GM13977 (cell line): ENCODE data around the gene TMEM60.

Experiments
- DNase-seq: peaks from one replicate; pipeline ENCODE4 v3.0.0; 2012; ENCODE audit warnings: low spot score
- CTCF ChIP-seq: IDR thresholded peaks from 2 replicates; pipeline ENCODE4 v1.5.1; 2012; ENCODE audit warnings: mild to moderate bottlenecking, control low read depth; ENCODE audit not compliant: insufficient read depth; ENCODE audit errors: extremely low read depth, missing control alignments
- in situ Hi-C: fragments of 300-500 bp; cut with MboI; formaldehyde crosslinking; loops from one replicate; pipeline ENCODE4 v1.12.0; 2022; ENCODE audit warnings: low sequenced_read_pairs, low pct_unique_long_range_greater_than_20kb, mixed read lengths, inconsistent platforms; ENCODE audit not compliant: unreplicated experiment

Gene TMEM60

DNA sequence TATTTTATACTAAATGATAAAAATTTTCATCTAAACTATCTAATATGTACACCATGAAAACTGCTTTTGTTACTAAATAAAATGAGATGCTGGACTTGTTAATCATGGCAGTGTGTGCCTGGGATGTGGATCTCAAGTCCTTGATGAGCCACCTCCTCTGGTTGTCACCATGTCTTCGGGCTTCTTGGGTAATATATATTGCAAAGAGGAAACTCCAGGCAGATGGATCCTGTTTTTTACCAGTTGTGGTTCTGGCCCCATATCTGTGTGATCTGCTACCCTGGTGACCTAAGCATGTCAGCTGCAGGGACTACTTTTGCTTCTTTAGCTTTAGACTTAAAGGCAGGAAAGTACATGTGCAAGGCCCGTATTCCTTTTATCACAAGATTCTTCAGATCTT, 46.2 kb downstream of the TMEM60 start:
- DNase-seq, result no peak
- in situ Hi-C loops, result loop anchor here (10.0 kb wide), 1 partner anchor 77 kb away; no protein-coding TSS in a partner anchor
- TF ChIP-seq CTCF, result no peak

DNA sequence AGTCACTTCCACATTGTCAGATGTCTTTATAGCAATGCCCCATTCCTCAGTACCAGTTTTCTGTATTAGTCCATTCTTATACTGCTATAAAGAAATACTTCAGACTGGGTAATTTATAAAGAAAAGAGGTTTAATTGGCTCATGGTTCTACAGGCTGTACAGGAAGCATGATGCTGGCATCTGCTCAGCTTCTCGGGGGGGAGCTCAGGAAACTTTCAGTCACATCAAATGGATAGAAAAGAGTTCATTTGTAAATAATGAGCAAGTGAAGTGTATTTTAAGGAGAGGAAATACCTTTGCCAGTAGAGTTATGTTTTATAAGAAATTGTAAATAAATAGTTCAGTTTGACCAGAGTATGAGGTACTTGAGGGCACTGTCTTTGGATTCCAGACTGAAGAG, 50.5 kb downstream of the TMEM60 start:
- no peak for DNase-seq
- no peak for TF ChIP-seq CTCF
- in situ Hi-C loops, result no loop called here

- TF ChIP-seq CTCF, result no peak
- in situ Hi-C loops, result no loop called here
- DNase-seq, result no peak
Observed at GRCh38 chr7:77747178-77747577, 51.1 kb downstream of the TMEM60 start.

DNA sequence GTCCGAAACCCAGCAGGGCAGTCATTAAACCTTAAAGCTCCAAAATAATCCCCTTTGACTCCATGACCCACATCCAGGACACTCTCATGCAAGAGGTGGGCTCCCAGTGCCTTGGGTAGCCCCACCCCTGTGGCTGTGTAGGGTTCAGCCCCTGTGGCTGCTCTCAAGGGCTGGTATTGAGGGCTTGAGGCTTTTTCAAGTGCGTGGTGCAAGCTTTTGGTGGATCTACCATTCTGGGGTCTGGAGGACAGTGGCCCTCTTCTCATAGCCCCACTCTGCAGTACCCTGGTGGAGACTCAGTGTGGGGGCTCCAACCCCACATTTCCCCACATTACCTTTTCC, 51.4 kb downstream of the TMEM60 start:
- in situ Hi-C loops, result no loop called here
- no peak for TF ChIP-seq CTCF
- DNase-seq, result no peak

DNA sequence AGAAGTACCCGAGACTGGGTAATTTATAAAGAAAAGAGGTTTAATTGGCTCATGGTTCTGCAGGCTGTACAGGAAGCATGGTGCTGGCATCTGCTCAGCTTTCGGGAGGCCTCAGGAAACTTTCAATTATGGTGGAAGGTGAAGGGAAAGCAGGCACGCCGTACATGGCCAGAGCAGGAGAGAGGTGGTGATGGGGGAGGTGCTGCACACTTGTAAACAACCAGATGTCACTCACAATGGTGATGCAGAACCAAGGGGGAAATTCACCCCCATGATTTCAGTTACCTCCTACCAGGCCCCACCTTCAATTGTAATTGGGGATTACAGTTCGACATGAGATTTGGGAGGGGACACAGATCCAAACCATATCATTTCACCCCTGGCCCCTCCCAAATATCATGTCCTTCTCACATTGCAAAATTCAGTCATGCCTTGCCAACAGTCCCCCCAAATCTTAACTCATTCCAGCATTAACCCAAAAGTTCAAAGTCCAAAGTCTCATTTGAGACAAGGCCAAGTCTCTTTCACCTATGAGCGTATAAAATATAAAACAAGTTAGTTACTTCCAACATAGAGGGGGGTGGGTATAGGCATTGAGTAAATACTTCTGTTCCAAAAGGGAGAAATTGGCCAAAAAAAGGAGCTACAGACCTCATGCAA, 51.9 kb downstream of the TMEM60 start:
- no peak for TF ChIP-seq CTCF
- DNase-seq, result no peak
- in situ Hi-C loops, result no loop called here

DNA sequence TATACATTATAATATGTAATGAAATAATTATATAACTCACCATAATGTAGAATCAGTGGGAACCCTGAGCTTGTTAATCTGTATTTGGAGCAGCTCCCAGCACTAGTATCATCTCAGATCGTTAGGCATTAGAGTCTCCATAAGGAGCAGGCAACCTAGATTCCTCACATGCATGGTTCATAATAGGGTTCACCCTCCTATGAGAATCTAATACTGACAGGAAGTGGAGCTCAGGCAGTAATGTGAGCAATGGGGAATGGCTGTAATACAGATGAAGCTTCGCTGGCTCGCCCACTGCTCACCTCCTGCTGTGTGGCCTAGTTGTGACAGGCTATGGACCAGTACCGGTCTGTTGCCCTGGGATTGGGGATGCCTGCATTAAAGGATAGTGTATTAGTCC, 52.5 kb downstream of the TMEM60 start:
- no peak for DNase-seq
- TF ChIP-seq CTCF, result no peak
- in situ Hi-C loops, result no loop called here
